Mucosa of descending colon (tissue), 3 donors: ENCODE data around the gene MT2A. TPM values are rescaled to one million over a fixed set of nuclear protein-coding genes. Genes with fewer than 3 reads are reported as not detected.

Experiments used
- ATAC-seq: fragments of 200-7000 bp; cut with Tn5 transposase; one replicate; pipeline ENCODE4 v1.9.1; 2020; ENCODE audit warnings: mild to moderate bottlenecking, moderate library complexity
- DNase-seq, 3 donors: peaks; one replicate each; pipeline ENCODE4 v3.0.0-alpha.2; 2020
- H3K36me3 ChIP-seq: fragments of 200-600 bp; one replicate; pipeline ENCODE4 v1.8.0; 2021; ENCODE audit warnings: low read depth, mild to moderate bottlenecking
- H3K4me1 ChIP-seq: fragments of 200-600 bp; one replicate; pipeline ENCODE4 v1.8.0; 2021; ENCODE audit warnings: low read depth, mild to moderate bottlenecking
- H3K4me3 ChIP-seq: fragments of 200-600 bp; one replicate; pipeline ENCODE4 v1.8.0; 2021; ENCODE audit warnings: mild to moderate bottlenecking
- H3K9me3 ChIP-seq: fragments of 200-600 bp; one replicate; pipeline ENCODE4 v1.8.0; 2021; ENCODE audit warnings: mild to moderate bottlenecking
- intact Hi-C, 2 donors: fragments of 100-400 bp; cut with DNase I in 1 of 2; cut with micrococcal nuclease in 1 of 2; formaldehyde crosslinking; loops; one replicate each; pipeline versions ENCODE4 v1.11.0 to v1.11.1; 2022; cut with DNase I, micrococcal nuclease
- total RNA-seq, 3 donors: library from RNA; stranded (reverse); fragmentation: NEBNext Ultra II Directional in 2 of 3; extraction: Animal tissue kit (Norgen Biotek cat#: 25700) in 2 of 3; gene quantifications; one replicate each; pipeline versions ENCODE4 v1.2.1 to v1.2.4, GENCODE V29; 2021 to 2023
- TF ChIP-seq, protein P1 (sequence below): fragments of 200-600 bp; IDR thresholded peaks from one replicate; pipeline ENCODE4 v1.8.0; 2022; ENCODE audit warnings: antibody characterized with exemption, mild to moderate bottlenecking
- donor health status: DM: no; HTN: no; CAD: no; lungs with moderate emphysema.
- donor health status: DM: no; HTN: no; CAD: no.
- donor health status: DM: no; HTN: yes; CAD: no.

MT2A gene
- total RNA-seq, 3 donors from 2014 or later: 100.0 to 211 (median 206) TPM

DNA sequence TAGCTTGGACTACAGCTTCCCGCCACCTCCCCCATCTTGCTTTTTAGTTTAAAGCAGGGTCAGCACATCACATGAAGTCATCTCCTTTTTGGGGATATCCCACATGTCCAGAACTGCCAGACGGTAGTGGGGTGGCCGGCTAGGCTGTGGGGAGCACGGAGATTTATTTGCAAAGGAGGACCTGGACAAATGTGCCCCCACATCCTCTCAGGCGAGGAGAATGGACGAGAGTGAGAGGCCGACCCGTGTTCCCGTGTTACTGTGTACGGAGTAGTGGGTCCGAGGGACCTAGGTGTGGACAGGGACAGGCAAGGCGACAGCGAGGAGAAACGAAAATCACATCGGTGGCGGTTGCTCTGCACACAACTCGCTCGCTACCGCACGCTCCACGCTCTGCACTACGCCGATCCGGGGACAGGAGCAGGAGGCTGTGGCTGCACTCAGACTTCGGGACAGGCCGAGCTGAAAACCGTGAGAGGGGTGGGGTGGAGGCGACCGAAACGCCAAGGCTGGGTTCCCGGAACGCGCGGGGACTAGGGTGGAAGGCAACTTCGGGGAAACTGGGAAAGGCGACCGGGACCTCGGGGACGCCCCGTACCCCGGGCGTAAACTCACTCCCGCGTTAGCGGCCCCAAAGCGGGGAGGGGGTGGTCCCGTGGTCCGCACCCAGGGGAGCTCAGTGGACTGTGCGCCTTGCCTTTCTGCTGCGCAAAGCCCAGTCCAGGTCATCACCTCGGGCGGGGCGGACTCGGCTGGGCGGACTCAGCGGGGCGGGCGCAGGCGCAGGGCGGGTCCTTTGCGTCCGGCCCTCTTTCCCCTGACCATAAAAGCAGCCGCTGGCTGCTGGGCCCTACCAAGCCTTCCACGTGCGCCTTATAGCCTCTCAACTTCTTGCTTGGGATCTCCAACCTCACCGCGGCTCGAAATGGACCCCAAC, 29.7 kb downstream of the MT2A start, which contains the start of gene MT1A:
Gene MT1A (plus strand): TSS at position 853 of the 937 bp plus-strand sequence. CDS start 73 bp downstream, at position 926.
- H3K36me3 ChIP-seq: no peaks in the 10 kb centered on the region
- TF ChIP-seq, protein P1, sequence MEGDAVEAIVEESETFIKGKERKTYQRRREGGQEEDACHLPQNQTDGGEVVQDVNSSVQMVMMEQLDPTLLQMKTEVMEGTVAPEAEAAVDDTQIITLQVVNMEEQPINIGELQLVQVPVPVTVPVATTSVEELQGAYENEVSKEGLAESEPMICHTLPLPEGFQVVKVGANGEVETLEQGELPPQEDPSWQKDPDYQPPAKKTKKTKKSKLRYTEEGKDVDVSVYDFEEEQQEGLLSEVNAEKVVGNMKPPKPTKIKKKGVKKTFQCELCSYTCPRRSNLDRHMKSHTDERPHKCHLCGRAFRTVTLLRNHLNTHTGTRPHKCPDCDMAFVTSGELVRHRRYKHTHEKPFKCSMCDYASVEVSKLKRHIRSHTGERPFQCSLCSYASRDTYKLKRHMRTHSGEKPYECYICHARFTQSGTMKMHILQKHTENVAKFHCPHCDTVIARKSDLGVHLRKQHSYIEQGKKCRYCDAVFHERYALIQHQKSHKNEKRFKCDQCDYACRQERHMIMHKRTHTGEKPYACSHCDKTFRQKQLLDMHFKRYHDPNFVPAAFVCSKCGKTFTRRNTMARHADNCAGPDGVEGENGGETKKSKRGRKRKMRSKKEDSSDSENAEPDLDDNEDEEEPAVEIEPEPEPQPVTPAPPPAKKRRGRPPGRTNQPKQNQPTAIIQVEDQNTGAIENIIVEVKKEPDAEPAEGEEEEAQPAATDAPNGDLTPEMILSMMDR: no peak
- no peak within 1 kb of the TSS for H3K4me3 ChIP-seq
- ATAC-seq: peak; percentile 88
- peak; percentile 87 to 89 (median 89) for DNase-seq
- H3K9me3 ChIP-seq: no peaks in the 10 kb centered on the region
- H3K4me1 ChIP-seq: peaks cover 18% of the 10 kb centered on the region
- intact Hi-C loops: no loop called here

DNA sequence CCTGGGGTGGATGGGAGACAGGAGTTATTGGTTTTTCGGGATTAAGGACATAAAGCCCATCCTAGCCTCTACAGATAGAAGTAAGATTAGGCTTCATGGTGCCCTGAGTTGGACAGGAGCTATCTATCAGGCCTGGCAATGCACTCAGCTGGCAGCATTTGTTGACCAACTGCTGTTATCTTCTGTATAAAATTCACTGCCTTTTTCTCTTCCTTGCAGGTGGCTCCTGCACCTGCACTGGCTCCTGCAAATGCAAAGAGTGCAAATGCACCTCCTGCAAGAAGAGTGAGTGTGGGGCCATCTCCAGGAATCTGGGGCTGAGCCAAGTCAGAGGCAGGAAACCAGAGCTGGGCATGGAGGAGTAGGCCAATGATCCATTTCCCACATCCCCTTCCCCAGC, 30.7 kb downstream of the MT2A start:
- Histone ChIP-seq H3K4me3 (no peak overlapping the region), H3K36me3 (no peaks in the 10 kb centered on the region), H3K9me3 (no peaks in the 10 kb centered on the region), H3K4me1 (peaks cover 27% of the 10 kb centered on the region)
- peak; percentile 10 for ATAC-seq
- TF ChIP-seq, protein P1: no peak
- DNase-seq: peak in 1 of 3 donors; percentile 49
- intact Hi-C loops: no loop called here

DNA sequence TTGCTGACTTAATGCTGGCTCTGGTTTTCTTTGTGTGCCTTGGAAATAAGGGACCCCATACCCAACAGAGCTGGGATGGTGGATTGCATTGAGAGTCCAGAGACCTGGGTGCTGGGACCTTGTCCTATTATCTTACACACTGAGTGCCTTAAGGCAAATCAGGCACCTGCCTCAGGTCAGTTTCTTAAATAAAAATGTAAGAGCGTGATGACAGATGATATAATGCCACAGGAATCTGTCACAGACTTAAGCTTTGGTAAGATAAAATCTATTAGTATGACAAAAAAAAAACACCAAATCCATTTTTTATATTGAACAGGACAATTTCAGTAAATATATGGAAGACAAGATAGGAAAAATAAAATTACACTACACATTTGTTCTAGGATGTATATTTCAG, 31.7 kb downstream of the MT2A start:
- intact Hi-C loops: no loop called here
- Histone ChIP-seq H3K4me1 (peaks cover 26% of the 10 kb centered on the region), H3K4me3 (no peak overlapping the region), H3K36me3 (no peaks in the 10 kb centered on the region), H3K9me3 (no peaks in the 10 kb centered on the region)
- ATAC-seq (no peak), DNase-seq (no peak)
- TF ChIP-seq, protein P1: no peak

DNA sequence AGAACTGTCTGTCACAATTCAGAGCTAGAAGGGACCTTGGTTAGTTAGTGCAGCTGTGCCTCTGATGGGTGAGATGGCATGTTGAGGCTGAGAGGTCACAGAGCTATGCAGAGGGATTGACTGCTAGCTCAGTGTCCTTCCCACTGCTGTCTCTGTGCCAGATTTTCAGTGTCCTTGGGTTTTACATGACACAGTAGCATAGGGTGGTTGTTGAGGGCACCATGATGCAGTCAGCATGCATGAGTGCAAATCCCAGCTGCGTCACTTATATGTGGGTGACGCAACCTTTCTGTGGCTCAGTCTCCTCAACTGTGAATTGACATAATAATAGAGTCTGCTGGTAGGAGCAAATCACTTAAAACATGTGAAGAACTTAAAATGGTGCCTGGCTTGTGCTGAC, 32.8 kb downstream of the MT2A start:
- intact Hi-C loops: no loop called here
- Histone ChIP-seq H3K4me1 (peaks cover 22% of the 10 kb centered on the region), H3K4me3 (no peak overlapping the region), H3K36me3 (no peaks in the 10 kb centered on the region), H3K9me3 (no peaks in the 10 kb centered on the region)
- no peak for DNase-seq
- TF ChIP-seq, protein P1: no peak
- no peak for ATAC-seq

DNA sequence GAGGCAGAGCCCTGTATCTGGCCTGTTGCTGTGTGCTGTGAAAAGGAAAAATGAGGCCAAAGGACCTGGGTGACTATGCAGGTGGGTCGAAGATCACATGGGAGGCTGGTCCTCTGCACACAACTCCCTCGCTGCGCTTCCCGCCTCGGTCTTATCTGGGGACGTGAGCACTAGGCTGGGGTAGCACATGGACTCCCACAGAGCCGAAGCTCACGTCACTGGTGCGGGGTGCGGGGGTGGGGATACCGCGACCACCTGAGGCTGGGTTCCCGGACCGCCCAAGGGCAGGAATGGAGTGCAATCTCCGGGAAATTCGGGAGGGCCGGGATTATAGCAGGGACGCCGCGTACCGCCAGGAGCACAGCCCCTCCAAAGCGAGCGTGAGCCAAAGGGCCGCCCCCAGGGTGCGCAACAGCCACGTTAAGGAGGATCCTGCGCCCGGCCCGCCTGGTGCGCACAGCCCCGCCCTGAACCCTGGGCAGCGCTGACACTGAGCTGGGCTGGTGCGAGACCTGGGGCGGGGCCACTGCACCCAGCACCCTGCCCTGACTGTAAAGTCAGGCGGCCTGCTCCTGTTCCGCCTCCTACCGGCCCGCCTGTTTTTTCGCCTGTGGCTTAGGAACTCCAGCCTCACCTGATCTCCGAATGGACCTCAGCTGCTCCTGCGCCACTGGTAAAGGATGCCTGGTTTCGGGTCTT, 34.8 kb downstream of the MT2A start:
- DNase-seq (peak; percentile 90 to 93 (median 92)), ATAC-seq (peak; percentile 95)
- Histone ChIP-seq H3K36me3 (no peaks in the 10 kb centered on the region), H3K4me3 (no peak overlapping the region), H3K9me3 (no peaks in the 10 kb centered on the region), H3K4me1 (peaks cover 30% of the 10 kb centered on the region)
- intact Hi-C loops: no loop called here
- TF ChIP-seq, protein P1: peak; percentile 51
